ENCODE results near the gene B4GALNT4. TPM values are rescaled to one million over a fixed set of nuclear protein-coding genes. Genes with fewer than 3 reads are reported as not detected.

Gene B4GALNT4
- total RNA-seq, 1 experiment from 2014 or later, result 88.0 TPM

DNA sequence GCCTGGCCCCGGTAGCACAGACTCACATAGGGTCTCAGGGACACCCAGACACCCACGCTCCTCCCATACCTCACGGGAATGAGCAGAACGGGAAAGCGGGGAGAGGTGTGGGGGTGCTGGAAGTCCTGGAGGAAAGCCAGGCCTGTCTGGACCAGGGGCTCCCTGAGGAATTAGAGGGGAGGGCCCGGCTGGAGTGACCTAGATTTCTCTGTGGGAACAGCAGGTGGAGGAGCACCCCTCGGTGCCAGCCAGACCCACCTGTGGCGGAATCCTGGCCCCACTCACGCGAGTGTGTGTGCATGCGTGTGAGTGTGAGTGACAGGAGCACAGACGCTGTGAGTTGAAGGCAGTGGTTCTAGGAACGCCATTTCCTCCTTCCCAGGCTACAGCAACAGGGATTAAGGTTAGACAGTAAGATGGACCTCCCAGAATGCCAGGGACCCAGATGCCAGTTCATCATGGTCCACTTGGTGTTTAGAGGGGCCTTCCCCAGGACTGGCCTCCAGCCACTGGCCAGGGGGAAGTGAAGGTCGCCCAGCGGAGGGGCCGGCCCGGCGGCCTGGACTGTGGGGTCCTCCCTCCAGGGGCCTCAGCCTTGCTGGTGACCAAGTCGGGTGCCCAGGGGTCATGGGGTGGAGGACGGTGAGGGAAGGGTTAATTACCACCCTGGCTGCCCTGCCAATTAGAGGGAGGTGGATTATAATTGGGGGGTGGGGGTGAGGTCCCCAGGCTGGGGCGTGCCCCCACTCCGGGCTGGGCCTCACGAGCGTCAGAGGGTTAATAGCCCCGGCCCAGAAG lies 25.8 kb downstream of the B4GALNT4 start (continued):
- no peak for TF ChIP-seq SMAD4 (CRISPR knock-in tag; IDR thresholded peaks at IDR 0.05)
- TF ChIP-seq, protein P1, sequence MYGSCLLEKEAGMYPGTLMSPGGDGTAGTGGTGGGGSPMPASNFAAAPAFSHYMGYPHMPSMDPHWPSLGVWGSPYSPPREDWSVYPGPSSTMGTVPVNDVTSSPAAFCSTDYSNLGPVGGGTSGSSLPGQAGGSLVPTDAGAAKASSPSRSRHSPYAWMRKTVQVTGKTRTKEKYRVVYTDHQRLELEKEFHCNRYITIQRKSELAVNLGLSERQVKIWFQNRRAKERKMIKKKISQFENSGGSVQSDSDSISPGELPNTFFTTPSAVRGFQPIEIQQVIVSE (CRISPR knock-in tag; IDR thresholded peaks at IDR 0.05; ENCODE audit: borderline replicate concordance), result no peak
- TF ChIP-seq MYBL2 (CRISPR knock-in tag; IDR thresholded peaks at IDR 0.05), result no peak

DNA sequence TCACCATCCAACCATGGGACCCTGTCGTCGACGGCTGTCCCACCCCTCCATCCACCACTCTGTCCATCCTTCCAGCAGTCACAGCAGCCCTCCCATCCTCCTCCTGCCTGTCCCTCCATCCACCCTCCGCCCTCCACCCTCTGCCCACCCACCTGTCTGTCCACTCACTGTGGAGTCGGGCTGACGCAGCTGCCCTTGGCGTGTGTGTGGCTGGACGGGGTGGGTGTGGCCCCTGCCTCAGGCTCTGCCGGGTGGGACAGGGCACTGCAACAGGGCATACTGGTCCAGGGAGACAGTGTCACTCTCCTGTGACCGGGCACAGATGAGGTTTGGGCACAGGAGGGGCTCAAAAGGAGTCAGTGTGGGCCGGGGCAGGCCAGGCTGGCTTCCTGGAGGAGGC lies 26.6 kb downstream of the B4GALNT4 start:
- H3K27ac Mint-ChIP-seq, result no peak overlapping the region
- ATAC-seq, result no peak
- ChIA-PET POLR2A (interaction anchor here (1.1 kb wide), 1 partner anchor 20 kb away, joined by 3 read pairs; no protein-coding TSS in a partner anchor), CTCF (interaction anchor here (1.2 to 1.7 kb wide), 7 partner anchors 11 to 145 kb away, joined by 3 to 13 read pairs (median 9); partner anchors contain the start of genes ANO9 and PTDSS2)
- H3K4me1 Mint-ChIP-seq, result peaks cover 6% of the 10 kb centered on the region
- H3K9me3 Mint-ChIP-seq, result peaks cover 3% of the 10 kb centered on the region; the same call in 1 of the 2 replicates
- peaks cover 11% of the 10 kb centered on the region for H3K36me3 Mint-ChIP-seq
- H3K4me3 Mint-ChIP-seq, result no peak overlapping the region
- no peak for DNase-seq (ENCODE audit: low spot score)
- H3K27me3 Mint-ChIP-seq (ENCODE audit: low read depth), result peaks cover 8% of the 10 kb centered on the region
- TF ChIP-seq JAZF1 (CRISPR knock-in tag; IDR thresholded peaks at IDR 0.05) (no peak), NR2C2 (CRISPR knock-in tag; IDR thresholded peaks at IDR 0.05) (no peak), ZNF232 (CRISPR knock-in tag; IDR thresholded peaks at IDR 0.05) (no peak), GRHL2 (CRISPR knock-in tag; IDR thresholded peaks at IDR 0.05; ENCODE audit: insufficient replicate concordance, severe bottlenecking) (no peak), PRRX2 (CRISPR knock-in tag; IDR thresholded peaks at IDR 0.05) (no peak), ATF6 (CRISPR knock-in tag; IDR thresholded peaks at IDR 0.05) (no peak), IRF2 (CRISPR knock-in tag; IDR thresholded peaks at IDR 0.05; ENCODE audit: borderline replicate concordance, low read depth) (no peak), MLX (CRISPR knock-in tag; IDR thresholded peaks at IDR 0.05) (no peak), ZNF423 (CRISPR knock-in tag; IDR thresholded peaks at IDR 0.05) (no peak), GABPB1 (CRISPR knock-in tag; IDR thresholded peaks at IDR 0.05) (no peak), USF2 (CRISPR knock-in tag; IDR thresholded peaks at IDR 0.05) (no peak), ZNF671 (CRISPR knock-in tag; IDR thresholded peaks at IDR 0.05) (no peak), SOX15 (CRISPR knock-in tag; IDR thresholded peaks at IDR 0.05) (no peak)
- TF ChIP-seq, protein P2, sequence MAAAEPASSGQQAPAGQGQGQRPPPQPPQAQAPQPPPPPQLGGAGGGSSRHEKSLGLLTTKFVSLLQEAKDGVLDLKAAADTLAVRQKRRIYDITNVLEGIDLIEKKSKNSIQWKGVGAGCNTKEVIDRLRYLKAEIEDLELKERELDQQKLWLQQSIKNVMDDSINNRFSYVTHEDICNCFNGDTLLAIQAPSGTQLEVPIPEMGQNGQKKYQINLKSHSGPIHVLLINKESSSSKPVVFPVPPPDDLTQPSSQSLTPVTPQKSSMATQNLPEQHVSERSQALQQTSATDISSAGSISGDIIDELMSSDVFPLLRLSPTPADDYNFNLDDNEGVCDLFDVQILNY (CRISPR knock-in tag; IDR thresholded peaks at IDR 0.05), result no peak

- Mint-ChIP-seq H3K4me1 (peaks cover 6% of the 10 kb centered on the region), H3K4me3 (no peak overlapping the region), H3K27me3 (ENCODE audit: low read depth) (peaks cover 8% of the 10 kb centered on the region), H3K36me3 (peaks cover 11% of the 10 kb centered on the region), H3K27ac (no peak overlapping the region), H3K9me3 (peaks cover 3% of the 10 kb centered on the region; the same call in 1 of the 2 replicates)
- CTCF ChIA-PET, result interaction anchor here (0.8 to 1.7 kb wide), 9 partner anchors 10 to 330 kb away, joined by 3 to 13 read pairs (median 5); partner anchors contain the start of genes ANO9 and PTDSS2
- POLR2A ChIA-PET, result interaction anchor here (1.1 kb wide), 1 partner anchor 20 kb away, joined by 3 read pairs; no protein-coding TSS in a partner anchor
- DNase-seq (ENCODE audit: low spot score) (peak; percentile 46), ATAC-seq (peak; percentile 38)
- TF ChIP-seq ZNF121 (CRISPR knock-in tag; IDR thresholded peaks at IDR 0.05), result no peak
- TF ChIP-seq AR (CRISPR knock-in tag; IDR thresholded peaks at IDR 0.05), result no peak
- TF ChIP-seq E2F1 (CRISPR knock-in tag; IDR thresholded peaks at IDR 0.05), result no peak
- no peak for TF ChIP-seq NR2C2 (CRISPR knock-in tag; IDR thresholded peaks at IDR 0.05)
- TF ChIP-seq CREB1 (CRISPR knock-in tag; IDR thresholded peaks at IDR 0.05), result no peak
- no peak for TF ChIP-seq USF1 (CRISPR knock-in tag; IDR thresholded peaks at IDR 0.05)
- no peak for TF ChIP-seq ZNF232 (CRISPR knock-in tag; IDR thresholded peaks at IDR 0.05)
These were observed 27.2 kb downstream of the B4GALNT4 start for GRCh38 chr11:396511-396947.

All from WTC11 (cell line).